HG02884 (cell line): ENCODE measurements around the gene ARF3.
A peak's percentile ranks its signal among the peaks of the same experiment; 100 is the strongest.

Experiments used
- ATAC-seq: cut with Tn5 transposase; IDR thresholded peaks from one replicate; pipeline ENCODE4 v1.9.1; 2021; ENCODE audit warnings: mild to moderate bottlenecking, moderate library complexity; ENCODE audit not compliant: unreplicated experiment

The ARF3 gene

GRCh38 chr12:48968467-48968866, 11.2 kb upstream of the ARF3 start:
- ATAC-seq = no peak

DNA sequence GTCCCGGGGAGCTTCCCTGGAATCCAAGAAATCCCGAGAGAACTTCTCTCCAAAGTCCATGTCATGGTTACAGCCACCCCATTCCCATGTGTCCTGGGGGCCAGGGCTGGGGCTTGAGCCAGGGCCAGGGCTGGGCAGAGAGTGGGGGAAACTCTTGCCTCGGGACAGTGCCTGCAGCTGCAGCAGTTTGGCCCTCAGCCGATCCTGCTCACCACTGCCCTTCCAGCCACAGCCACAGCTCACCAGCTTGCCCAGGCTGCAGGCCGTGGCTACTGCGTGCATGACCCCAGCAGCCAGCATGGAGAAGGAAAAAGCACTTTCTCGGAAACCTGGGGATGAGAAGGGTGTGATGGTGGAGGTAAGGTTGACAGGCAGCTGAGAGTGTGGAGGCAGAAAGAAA, 10.7 kb upstream of the ARF3 start:
- ATAC-seq = no peak

DNA sequence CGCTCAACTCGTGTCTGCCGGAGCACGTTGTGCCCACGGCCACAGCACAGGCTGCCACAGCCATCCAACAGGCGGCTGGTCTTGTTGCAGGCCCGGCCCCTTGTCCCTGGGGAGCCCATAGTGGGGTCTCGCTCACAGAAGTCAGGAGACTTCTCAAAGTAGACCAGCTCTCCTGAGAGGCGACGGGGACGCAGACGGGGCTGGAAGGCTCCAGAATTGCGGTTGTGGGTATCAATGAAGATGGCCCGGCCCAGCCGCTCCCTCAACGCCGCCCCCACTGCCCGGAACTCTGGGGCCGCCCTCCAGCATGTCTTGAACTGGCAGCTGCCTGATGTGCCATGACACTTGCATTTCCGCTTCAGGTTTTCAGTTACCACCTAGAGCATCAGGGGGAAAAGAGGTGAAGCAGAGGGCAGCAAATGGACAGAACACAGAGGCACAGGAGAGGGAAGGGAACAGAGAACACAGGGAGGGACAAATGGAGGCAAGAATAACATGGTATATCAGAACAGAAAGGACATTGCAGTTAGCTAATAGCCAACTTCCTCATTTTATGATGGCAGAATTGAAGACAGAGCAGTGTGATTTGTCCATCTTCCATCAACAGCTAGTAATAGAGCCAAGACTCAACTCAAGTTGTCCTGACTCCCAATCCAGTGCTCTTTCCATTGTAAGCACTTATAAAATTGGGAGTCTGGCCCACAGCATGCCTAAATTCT, 9.0 kb upstream of the ARF3 start:
- no peak for ATAC-seq

- ATAC-seq = no peak
These were observed 8.1 kb upstream of the ARF3 start for GRCh38 chr12:48965298-48965838.

DNA sequence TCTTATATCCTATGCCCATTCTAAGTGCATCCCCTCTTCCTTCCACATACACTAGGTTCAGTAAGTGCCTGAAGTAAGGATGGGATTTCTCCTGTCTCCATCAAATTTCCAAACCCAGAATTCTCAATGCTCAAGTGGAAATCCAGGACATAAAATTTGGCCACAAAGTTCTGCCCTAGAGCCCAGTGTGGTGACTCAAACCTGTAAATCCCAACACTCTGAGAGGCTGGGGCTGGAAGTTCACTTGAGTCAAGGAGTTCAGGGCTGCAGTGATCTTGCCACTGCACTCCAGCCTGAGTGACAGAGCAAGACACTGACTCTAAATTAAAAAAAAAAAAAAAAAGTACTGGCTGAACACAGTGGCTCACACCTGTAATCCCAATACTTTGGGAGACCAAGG, 4.5 kb upstream of the ARF3 start:
- ATAC-seq = no peak

DNA sequence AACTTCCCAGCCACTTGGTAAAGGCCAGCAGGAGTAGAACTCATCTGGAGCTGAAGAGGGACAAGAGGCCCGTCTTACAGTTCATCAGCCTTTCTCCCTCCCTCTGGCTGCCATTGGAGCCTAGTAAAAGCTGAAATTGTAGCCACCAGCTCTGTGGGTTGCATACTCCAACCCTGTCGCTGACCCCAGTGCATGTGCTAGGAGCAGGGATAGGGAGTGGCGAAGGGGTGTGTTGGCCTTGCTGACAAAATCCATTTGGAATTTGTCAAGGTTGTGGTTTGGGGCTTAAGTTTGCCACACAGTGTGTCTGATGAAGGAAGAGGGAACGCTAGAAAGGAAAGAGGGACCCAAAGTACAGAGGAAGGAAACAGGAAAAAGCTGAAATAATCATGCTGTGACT, 4.0 kb upstream of the ARF3 start:
- no peak for ATAC-seq

- no peak for ATAC-seq
These were observed 3.5 kb upstream of the ARF3 start for GRCh38 chr12:48960834-48961233.

DNA sequence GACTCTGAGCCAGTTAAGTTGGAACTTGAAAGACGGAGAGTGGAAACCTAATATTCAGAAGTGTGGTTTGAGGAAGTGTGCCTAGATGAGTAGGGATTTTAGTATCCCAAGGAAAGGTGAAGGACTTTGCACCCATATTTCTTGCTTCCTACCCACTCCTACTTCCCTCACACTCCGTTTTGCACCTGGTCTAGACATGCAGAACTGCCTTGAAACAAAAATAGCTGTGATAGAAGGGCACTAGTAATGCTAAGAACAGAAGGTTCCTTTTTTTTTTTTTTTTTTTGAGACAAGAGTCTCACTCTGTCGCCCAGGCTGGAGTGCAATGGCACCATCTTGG, 732 bp upstream of the ARF3 start:
- no peak for ATAC-seq

DNA sequence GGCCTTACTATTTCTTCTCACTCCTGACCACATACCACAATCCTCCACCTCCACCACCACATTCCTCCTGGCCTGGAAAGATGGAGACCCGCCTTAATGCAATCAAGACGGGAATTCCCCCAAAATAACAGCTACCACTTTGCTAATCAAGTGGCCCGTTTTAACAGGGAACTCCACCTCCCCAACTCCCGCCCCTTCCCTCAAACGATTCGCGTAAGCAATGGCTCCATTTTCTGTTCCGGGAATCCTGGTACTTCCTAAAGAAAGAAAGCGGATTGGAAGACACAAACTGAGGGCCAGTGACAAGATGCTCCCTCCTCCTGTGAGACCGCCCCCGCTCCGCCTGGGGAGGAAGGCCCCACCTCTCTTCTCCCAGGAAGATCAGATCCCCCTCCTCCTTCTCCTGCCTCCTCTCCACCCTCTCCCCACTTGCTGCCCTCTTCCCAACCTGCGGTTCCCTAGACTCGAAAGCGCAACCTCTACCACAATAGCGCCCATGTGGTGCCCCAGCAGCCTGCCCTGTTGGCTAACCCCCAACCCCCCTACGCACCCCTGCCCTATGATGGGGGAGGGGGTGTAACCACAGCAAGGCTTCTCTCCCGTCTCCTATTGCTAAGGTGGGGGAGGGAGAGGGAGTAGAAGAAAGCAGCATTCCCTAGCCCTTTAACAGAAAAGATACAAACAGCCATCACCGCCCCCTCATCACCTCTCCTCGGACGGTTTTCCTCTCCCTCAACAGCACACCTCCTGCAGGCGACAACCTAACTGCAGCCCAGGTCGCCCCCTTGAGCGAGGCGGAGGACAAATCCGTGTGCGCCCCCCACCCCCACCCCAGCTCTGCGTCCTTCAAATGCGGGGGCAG, 777 bp downstream of the ARF3 start:
- peak; percentile 24 for ATAC-seq

GRCh38 chr12:48954841-48955501, 2.3 kb downstream of the ARF3 start:
- no peak for ATAC-seq

- no peak for ATAC-seq
These were observed 3.2 kb downstream of the ARF3 start for GRCh38 chr12:48954061-48954460.

- ATAC-seq = no peak
These were observed 4.6 kb downstream of the ARF3 start for GRCh38 chr12:48952691-48953090.

GRCh38 chr12:48947727-48948126, 9.6 kb downstream of the ARF3 start:
- ATAC-seq = no peak

GRCh38 chr12:48946943-48947342, 10.3 kb downstream of the ARF3 start:
- no peak for ATAC-seq

GRCh38 chr12:48946205-48946604, 11.1 kb downstream of the ARF3 start:
- ATAC-seq = no peak

DNA sequence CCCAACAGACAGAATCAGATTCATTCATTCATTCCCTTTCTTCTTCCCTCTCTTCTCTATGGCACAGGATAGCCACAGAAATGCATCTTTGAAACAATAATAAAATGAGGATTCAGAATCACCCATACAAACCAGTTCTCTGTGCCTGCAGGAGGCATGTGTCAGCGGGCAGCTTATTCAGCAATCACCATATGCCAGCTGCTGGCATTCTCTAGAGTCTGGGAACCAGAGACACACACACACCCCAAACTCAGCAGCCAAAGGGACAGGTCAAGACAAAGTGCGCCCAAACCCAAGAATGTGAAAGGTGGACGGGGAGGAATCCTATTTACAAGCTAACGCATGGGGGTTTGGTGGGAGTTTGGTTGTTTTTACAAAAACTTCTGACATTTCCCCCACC, 14.1 kb downstream of the ARF3 start:
- ATAC-seq = no peak

GRCh38 chr12:48940181-48940580, 17.1 kb downstream of the ARF3 start:
- ATAC-seq = no peak

DNA sequence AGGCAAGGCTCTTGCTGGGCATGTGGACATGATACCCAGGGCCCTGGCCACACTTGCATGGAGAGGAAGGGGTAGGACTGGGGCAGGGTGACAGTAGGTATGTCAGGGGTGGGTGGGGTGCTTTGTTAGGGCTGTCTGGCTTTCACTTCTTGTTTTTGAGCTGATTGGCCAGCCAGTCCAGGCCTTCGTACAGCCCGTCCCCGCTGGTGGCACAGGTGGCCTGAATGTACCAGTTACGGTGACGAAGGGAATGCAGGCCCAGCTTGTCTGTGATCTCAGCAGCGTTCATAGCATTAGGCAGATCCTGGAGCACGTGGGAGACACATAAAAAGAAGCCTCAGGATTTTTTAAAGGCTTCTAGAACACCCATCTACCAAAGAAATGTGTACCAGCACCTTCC, 18.5 kb downstream of the ARF3 start:
- no peak for ATAC-seq

DNA sequence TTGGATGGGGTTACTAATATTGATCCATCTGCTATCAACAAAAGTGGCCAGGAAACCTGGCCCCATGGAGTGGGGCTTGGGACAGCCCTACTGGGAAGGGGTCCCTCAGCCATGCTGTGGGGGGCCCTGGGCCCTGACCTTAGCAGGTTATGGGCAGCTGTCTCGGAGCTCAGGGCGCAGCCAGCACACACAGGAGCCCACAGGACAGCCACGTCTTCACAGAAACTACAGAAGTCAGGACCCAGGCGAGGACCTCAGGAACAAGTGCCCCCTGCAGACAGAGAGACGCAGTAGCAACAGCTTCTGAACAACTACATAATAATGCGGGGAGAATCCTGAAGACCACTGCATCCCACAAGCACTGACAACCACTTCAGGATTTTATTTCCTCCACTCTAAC, 20.1 kb downstream of the ARF3 start:
- no peak for ATAC-seq

- no peak for ATAC-seq
These were observed 20.8 kb downstream of the ARF3 start for GRCh38 chr12:48936379-48936979.

DNA sequence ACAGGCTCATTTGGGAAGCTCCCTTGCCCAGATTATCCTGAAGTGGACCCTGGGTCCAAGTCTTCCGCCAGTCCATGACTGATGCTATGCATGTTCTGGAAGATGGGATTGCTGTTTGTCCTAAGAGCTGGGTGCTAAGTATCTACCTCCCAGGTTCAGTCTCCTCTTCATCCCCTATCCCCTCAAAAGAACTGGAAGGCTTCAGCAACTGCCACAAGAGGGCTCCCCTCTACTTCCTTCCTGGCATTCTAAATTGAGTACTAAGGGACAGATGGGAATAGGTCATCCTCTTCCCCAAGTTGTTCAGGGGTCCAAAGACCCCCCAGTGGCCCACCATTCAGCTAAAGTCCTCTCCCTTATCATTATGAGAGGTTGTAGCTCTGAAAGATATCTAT, 23.0 kb downstream of the ARF3 start:
- no peak for ATAC-seq
